NCI-H526 treated with DMSO at 0.1 percent for 48 hours (cell line): ENCODE results near the gene SAYSD1.

Experiments used
- DNase-seq: peaks from one replicate; lab custom pipeline; 2025; lab: John Stamatoyannopoulos, UW

SAYSD1 gene

GRCh38 chr6:39058471-39059147, 56.4 kb downstream of the SAYSD1 start:
- DNase-seq = no peak

- no peak for DNase-seq
Observed at GRCh38 chr6:39057251-39058155, 57.5 kb downstream of the SAYSD1 start.

GRCh38 chr6:39056681-39057080, 58.3 kb downstream of the SAYSD1 start:
- no peak for DNase-seq

- DNase-seq = no peak
Observed at GRCh38 chr6:39056191-39056590, 58.8 kb downstream of the SAYSD1 start.

- DNase-seq = no peak
Observed at GRCh38 chr6:39055661-39056060, 59.3 kb downstream of the SAYSD1 start.

GRCh38 chr6:39054577-39055142, 60.3 kb downstream of the SAYSD1 start:
- no peak for DNase-seq
